ENCODE measurements around the gene PRKAR2A. TPM values are rescaled to one million over a fixed set of nuclear protein-coding genes. Genes with fewer than 3 reads are reported as not detected.
"Not testable (repeated sequence)": the region's sequence is repeated elsewhere in the genome, so short reads cannot be mapped to it uniquely, and the experiment has no call there.

The PRKAR2A gene
- total and polyA plus RNA-seq, 8 donors, result 6.9 to 65.9 (median 22.4) TPM

DNA sequence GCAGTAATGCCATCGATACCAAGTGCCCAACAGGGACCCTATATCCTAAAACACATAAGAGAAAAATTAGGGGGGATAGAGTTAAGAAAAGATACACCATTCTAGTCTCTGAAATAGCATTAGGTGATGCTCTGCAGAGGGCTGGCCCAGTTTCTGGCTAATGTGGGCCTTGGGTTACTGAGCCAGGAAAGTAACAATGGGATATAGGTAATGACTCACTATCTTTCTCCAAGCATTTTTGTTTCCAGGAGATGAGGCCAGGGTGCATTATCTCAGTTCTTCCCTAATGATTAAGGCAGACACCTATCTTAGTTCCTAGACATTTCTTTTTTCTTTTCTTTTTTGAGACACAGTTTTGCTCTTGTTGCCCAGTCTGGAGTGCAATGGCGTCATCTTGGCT lies 50.0 kb downstream of the PRKAR2A start:
- H3K4me1 ChIP-seq, result no peaks in the 10 kb centered on the region
- no peaks in the 10 kb centered on the region for H3K9me3 ChIP-seq
- TF ChIP-seq EP300 (IDR thresholded peaks at IDR 0.05), result no peak
- TF ChIP-seq POLR2A (IDR thresholded peaks at IDR 0.05), result no peak
- no peak for TF ChIP-seq POLR2AphosphoS5 (IDR thresholded peaks at IDR 0.05)
- TF ChIP-seq, protein P1, sequence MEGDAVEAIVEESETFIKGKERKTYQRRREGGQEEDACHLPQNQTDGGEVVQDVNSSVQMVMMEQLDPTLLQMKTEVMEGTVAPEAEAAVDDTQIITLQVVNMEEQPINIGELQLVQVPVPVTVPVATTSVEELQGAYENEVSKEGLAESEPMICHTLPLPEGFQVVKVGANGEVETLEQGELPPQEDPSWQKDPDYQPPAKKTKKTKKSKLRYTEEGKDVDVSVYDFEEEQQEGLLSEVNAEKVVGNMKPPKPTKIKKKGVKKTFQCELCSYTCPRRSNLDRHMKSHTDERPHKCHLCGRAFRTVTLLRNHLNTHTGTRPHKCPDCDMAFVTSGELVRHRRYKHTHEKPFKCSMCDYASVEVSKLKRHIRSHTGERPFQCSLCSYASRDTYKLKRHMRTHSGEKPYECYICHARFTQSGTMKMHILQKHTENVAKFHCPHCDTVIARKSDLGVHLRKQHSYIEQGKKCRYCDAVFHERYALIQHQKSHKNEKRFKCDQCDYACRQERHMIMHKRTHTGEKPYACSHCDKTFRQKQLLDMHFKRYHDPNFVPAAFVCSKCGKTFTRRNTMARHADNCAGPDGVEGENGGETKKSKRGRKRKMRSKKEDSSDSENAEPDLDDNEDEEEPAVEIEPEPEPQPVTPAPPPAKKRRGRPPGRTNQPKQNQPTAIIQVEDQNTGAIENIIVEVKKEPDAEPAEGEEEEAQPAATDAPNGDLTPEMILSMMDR (IDR thresholded peaks at IDR 0.05), result no peak
- H3K27ac ChIP-seq, result no peak overlapping the region
- 97 to 100% (median 99%) methylated on average over 2 of the region's 2 CpGs for WGBS, 5 donors
- peaks cover 0 to 11% (median 5%) of the 10 kb centered on the region in 4 donors for H3K36me3 ChIP-seq
- no peak for DNase-seq
- H3K27me3 ChIP-seq, result no peaks in the 10 kb centered on the region
- intact Hi-C loops (cut with DNase I; ENCODE audit: low total_unique reads), result no loop called here
- H3K4me3 ChIP-seq, result no peak overlapping the region

DNA sequence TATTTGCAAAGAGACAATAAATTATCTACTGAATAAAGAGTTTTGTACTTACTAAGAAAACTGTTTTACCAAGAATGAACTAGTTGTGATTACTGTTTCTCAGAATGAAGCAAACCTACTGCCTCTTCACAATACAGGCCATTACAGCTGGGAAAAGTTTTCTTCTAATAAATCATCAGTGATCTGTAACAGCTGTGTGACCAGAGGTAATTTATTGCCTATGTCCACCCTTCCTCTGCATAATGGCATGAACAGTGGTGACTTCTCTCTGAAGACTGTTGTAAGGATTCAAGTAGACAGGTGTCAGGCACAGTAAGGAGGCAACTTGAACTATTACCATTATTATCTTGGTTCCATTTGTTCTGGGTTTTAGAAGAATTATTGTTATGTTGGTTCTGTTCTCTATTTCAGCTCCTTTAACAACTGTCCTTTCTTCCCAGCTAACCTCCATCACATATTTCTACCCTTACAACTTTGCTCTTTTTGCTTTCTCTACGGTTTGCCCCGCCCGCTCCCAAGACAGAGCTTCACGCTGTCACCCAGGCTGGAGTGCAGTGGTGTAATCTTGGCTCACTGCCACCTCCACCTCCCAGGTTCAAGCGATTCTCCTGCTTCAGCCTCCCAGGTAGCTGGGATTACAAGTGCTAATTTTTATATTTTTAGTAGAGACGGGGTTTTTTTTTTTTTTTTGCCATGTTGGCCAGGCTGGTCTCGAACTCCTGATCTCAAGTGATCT lies 51.5 kb downstream of the PRKAR2A start:
- no peaks in the 10 kb centered on the region for H3K27me3 ChIP-seq
- intact Hi-C loops (cut with DNase I; ENCODE audit: low total_unique reads), result no loop called here
- 76 to 87% (median 82%) methylated on average over 7 of the region's 7 CpGs for WGBS, 5 donors
- H3K4me1 ChIP-seq, result no peaks in the 10 kb centered on the region
- TF ChIP-seq, protein P1 (IDR thresholded peaks at IDR 0.05), result no peak
- no peak for TF ChIP-seq POLR2AphosphoS5 (IDR thresholded peaks at IDR 0.05)
- no peak for TF ChIP-seq EP300 (IDR thresholded peaks at IDR 0.05)
- no peak for TF ChIP-seq POLR2A (IDR thresholded peaks at IDR 0.05)
- no peak overlapping the region for H3K27ac ChIP-seq
- H3K9me3 ChIP-seq, result no peaks in the 10 kb centered on the region
- H3K36me3 ChIP-seq, result peaks cover 0 to 14% (median 6%) of the 10 kb centered on the region in 4 donors
- DNase-seq, result no peak
- H3K4me3 ChIP-seq, result no peak overlapping the region

DNA sequence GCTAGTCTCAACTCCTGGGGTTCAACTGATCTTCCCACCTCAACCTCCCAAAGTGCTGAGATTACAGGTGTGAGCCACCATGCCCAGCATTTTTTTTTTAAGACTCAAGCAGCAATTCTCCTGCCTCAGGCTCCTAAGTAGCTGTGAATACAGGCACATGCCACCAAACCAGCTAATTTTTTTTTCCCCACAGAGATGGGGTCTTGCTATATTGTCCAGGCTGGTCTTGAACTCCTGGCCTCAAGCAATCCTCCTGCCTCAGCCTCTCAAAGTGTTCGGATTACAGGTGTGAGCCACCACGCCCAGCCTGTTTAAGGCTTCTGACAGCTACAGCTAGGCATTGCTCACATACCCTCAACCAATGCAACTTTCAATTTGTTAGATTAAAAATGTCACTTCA lies 54.2 kb downstream of the PRKAR2A start:
- intact Hi-C loops (cut with DNase I; ENCODE audit: low total_unique reads); H3K27ac ChIP-seq; H3K4me3 ChIP-seq; H3K4me1 ChIP-seq; H3K27me3 ChIP-seq; DNase-seq; H3K9me3 ChIP-seq: not testable (repeated sequence)
- WGBS, 5 donors, result 90 to 98% (median 96%) methylated on average over 2 of the region's 2 CpGs
- H3K36me3 ChIP-seq, result peaks cover 0 to 35% (median 26%) of the 10 kb centered on the region in 4 donors

DNA sequence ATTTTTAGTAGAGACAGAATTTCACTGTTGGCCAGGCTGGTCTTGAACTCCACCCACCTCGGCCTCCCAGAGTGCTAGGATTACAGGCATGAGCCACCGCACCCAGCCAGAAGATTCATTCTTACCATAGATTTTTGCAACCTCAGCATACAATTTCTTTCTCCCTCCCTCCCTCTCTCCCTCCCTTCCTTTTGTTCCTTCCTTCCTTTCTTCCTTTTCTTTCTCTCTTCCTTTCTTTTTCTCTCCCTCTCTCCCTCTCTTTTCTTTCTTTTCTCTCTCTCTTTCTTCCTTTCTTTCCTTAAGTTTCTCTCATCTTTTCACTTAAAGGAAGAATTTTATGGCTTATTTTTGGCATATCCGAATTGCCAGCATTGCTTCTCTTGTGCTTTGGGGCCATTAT lies 58.0 kb downstream of the PRKAR2A start:
- no peaks in the 10 kb centered on the region for H3K27me3 ChIP-seq
- TF ChIP-seq POLR2A (IDR thresholded peaks at IDR 0.05), result no peak
- no peak for TF ChIP-seq POLR2AphosphoS5 (IDR thresholded peaks at IDR 0.05)
- TF ChIP-seq EP300 (IDR thresholded peaks at IDR 0.05), result no peak
- TF ChIP-seq, protein P1 (IDR thresholded peaks at IDR 0.05), result no peak
- 94 to 100% (median 97%) methylated on average over 3 of the region's 3 CpGs for WGBS, 5 donors
- no peak for DNase-seq
- H3K4me3 ChIP-seq, result no peak overlapping the region
- H3K36me3 ChIP-seq, result peaks cover 3 to 64% (median 42%) of the 10 kb centered on the region in 4 donors
- no peaks in the 10 kb centered on the region for H3K9me3 ChIP-seq
- no peak overlapping the region for H3K27ac ChIP-seq
- intact Hi-C loops (cut with DNase I; ENCODE audit: low total_unique reads), result no loop called here
- H3K4me1 ChIP-seq, result no peaks in the 10 kb centered on the region

DNA sequence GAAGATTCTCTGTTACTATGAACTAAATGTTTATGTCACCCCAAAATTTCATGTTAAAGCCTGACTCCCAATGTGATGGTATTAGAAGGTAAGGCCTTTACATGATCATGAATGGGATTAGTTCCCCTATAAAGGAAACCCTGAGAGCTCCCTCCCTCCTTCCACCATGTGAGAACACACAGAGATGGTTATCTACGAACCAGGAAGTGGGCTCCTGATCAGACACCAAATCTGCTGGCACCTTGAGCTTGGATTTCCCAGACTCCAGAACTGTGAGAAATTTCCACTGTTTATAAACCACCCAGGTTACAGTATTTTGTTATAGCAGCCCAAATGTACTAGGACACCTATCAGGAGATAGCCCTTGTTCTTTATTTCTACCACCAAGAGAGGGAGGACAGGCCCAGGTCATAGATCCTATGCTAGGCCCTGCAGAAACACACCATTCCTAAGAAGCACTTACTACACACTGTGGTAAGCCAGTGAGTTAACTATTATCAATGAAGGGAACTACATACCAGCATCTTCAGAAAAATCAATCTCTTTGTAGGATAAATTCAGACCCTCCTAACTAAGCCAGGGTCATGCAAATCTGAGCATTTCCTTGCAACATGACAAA lies 59.0 kb downstream of the PRKAR2A start:
- TF ChIP-seq POLR2A (IDR thresholded peaks at IDR 0.05) (no peak), POLR2AphosphoS5 (IDR thresholded peaks at IDR 0.05) (no peak), EP300 (IDR thresholded peaks at IDR 0.05) (no peak)
- TF ChIP-seq, protein P1 (IDR thresholded peaks at IDR 0.05), result no peak
- no peaks in the 10 kb centered on the region for H3K27me3 ChIP-seq
- H3K9me3 ChIP-seq, result no peaks in the 10 kb centered on the region
- no peak overlapping the region for H3K27ac ChIP-seq
- no peaks in the 10 kb centered on the region for H3K4me1 ChIP-seq
- H3K36me3 ChIP-seq, result peaks cover 3 to 65% (median 50%) of the 10 kb centered on the region in 4 donors
- intact Hi-C loops (cut with DNase I; ENCODE audit: low total_unique reads), result no loop called here
- no peak overlapping the region for H3K4me3 ChIP-seq
- DNase-seq, result no peak
- 67 to 87% (median 80%) methylated on average over 1 of the region's 1 CpG for WGBS, 5 donors
